HuH-7 (cell line): ENCODE results near the gene TRPM2.

Experiments
- DNase-seq: peaks from one replicate; pipeline ENCODE4 v3.0.0; 2011; ENCODE audit warnings: low spot score

Gene TRPM2

GRCh38 chr21:44485254-44485793 lies 131.9 kb downstream of the TRPM2 start:
- DNase-seq: no peak

- DNase-seq: no peak
Measured at GRCh38 chr21:44485796-44486195, 132.4 kb downstream of the TRPM2 start.

GRCh38 chr21:44486302-44486701 lies 132.9 kb downstream of the TRPM2 start:
- no peak for DNase-seq

GRCh38 chr21:44487831-44488230 lies 134.4 kb downstream of the TRPM2 start:
- DNase-seq: peak; percentile 46

- DNase-seq: no peak
Measured at GRCh38 chr21:44489962-44490361, 136.5 kb downstream of the TRPM2 start.

- no peak for DNase-seq
Measured at GRCh38 chr21:44490405-44490804, 137.0 kb downstream of the TRPM2 start.

- no peak for DNase-seq
Measured at GRCh38 chr21:44490816-44491215, 137.4 kb downstream of the TRPM2 start.
